OCI-LY3 (cell line): ENCODE measurements around the gene ASIC1.

Experiments
- H2AFZ ChIP-seq: fragments of 200-600, 300-600 bp; shearing (Covaris generic); 2 replicates; pipeline ENCODE4 v1.6.0; 2014; ENCODE audit warnings: antibody characterized with exemption, low read depth, low read length
- H3K27ac ChIP-seq: fragments of 200-600, 300-600 bp; sonication (generic); 2 replicates; pipeline ENCODE4 v1.5.1; 2014; ENCODE audit warnings: mild to moderate bottlenecking, low read length, moderate library complexity, mixed read lengths
- H3K27me3 ChIP-seq: fragments of 200-600, 300-600 bp; sonication (generic); 2 replicates; pipeline ENCODE4 v1.6.1; 2014; ENCODE audit warnings: low read depth, low read length, mixed read lengths
- H3K36me3 ChIP-seq: fragments of 200-600, 300-600 bp; sonication (generic); replicated peaks from 2 replicates; pipeline ENCODE3; 2014; ENCODE audit warnings: low read depth, low read length, mixed read lengths
- H3K4me1 ChIP-seq: fragments of 300-600, 200-600 bp; sonication (generic); 2 replicates; pipeline ENCODE4 v1.6.1; 2014; ENCODE audit warnings: low read length, mixed read lengths
- H3K4me2 ChIP-seq: fragments of 200-600, 300-600 bp; sonication (generic); 2 replicates; pipeline ENCODE4 v1.6.1; 2014; ENCODE audit warnings: low read length, mixed read lengths
- H3K4me3 ChIP-seq: fragments of 300-600, 200-600 bp; sonication (generic); 2 replicates; pipeline ENCODE4 v1.5.1; 2014; ENCODE audit warnings: antibody characterized with exemption, mild to moderate bottlenecking, low read length, moderate library complexity
- H3K79me2 ChIP-seq: fragments of 300-600, 200-600 bp; shearing (Covaris generic); 2 replicates; pipeline ENCODE4 v1.6.1; 2014; ENCODE audit warnings: mild to moderate bottlenecking, low read length, mixed read lengths
- H3K9ac ChIP-seq: fragments of 300-600, 200-600 bp; shearing (Covaris generic); 2 replicates; pipeline ENCODE4 v1.6.0; 2014; ENCODE audit warnings: mild to moderate bottlenecking, low read length, moderate library complexity
- H3K9me3 ChIP-seq: fragments of 200-600, 300-600 bp; shearing (Covaris generic); 2 replicates; pipeline ENCODE4 v1.6.1; 2014; ENCODE audit warnings: low read length, mixed read lengths; ENCODE audit not compliant: insufficient read depth
- H4K20me1 ChIP-seq: fragments of 200-600, 300-600 bp; sonication (generic); 2 replicates; pipeline ENCODE4 v1.6.1; 2016; ENCODE audit warnings: low read length, mixed read lengths; ENCODE audit not compliant: insufficient read depth
- EZH2phosphoT487 ChIP-seq: fragments of 200-600 bp; shearing (Covaris generic); IDR thresholded peaks from 2 replicates; pipeline ENCODE4 v1.6.1; 2018; ENCODE audit warnings: antibody characterized with exemption, mixed run types, low read depth
- TF ChIP-seq, protein P1 (sequence below): fragments of 200-600, 300-600 bp; sonication (generic); IDR thresholded peaks from 2 replicates; pipeline ENCODE4 v1.5.1; 2014; ENCODE audit warnings: antibody characterized with exemption, low read length, low read depth

Gene ASIC1

GRCh38 chr12:50104417-50105366 is 47.3 kb downstream of the ASIC1 start:
- no peak overlapping the region for H3K4me3 ChIP-seq
- H4K20me1 ChIP-seq: no peaks in the 10 kb centered on the region
- H3K4me2 ChIP-seq: no peak overlapping the region
- no peaks in the 10 kb centered on the region for H3K9me3 ChIP-seq
- no peak overlapping the region for H3K27ac ChIP-seq
- no peak overlapping the region for H3K9ac ChIP-seq
- H2AFZ ChIP-seq: no peak overlapping the region
- no peaks in the 10 kb centered on the region for H3K79me2 ChIP-seq
- no peaks in the 10 kb centered on the region for H3K27me3 ChIP-seq
- TF ChIP-seq EZH2phosphoT487: no peak
- TF ChIP-seq, protein P1, sequence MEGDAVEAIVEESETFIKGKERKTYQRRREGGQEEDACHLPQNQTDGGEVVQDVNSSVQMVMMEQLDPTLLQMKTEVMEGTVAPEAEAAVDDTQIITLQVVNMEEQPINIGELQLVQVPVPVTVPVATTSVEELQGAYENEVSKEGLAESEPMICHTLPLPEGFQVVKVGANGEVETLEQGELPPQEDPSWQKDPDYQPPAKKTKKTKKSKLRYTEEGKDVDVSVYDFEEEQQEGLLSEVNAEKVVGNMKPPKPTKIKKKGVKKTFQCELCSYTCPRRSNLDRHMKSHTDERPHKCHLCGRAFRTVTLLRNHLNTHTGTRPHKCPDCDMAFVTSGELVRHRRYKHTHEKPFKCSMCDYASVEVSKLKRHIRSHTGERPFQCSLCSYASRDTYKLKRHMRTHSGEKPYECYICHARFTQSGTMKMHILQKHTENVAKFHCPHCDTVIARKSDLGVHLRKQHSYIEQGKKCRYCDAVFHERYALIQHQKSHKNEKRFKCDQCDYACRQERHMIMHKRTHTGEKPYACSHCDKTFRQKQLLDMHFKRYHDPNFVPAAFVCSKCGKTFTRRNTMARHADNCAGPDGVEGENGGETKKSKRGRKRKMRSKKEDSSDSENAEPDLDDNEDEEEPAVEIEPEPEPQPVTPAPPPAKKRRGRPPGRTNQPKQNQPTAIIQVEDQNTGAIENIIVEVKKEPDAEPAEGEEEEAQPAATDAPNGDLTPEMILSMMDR: no peak
- peaks cover 9% of the 10 kb centered on the region for H3K36me3 ChIP-seq
- H3K4me1 ChIP-seq: peaks cover 21% of the 10 kb centered on the region

DNA sequence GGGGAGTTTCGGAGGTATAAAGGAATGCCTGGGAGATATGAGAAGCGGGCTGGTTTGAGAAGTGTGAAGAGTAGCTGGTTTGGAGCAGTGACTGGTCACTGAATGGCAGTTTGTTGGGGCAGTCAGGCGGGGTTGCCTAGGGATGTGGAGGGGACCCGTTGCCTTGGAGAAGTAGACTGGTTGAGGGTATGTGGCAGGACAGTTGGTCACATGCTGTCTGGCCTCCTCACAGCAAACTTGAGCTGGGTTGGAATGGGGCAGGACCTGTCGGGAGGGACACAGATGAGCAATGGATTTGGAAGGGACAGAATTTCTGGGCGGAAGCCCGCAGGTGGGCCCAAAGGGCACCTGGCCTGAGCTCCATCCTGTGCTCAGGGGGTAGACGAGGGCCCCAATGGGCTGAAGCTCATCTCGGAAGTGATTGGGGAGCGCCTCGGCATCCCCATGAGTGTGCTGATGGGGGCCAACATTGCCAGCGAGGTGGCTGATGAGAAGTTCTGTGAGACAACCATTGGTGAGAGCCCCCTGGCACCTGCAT is 48.6 kb downstream of the ASIC1 start:
- TF ChIP-seq, protein P1: no peak
- no peak for TF ChIP-seq EZH2phosphoT487
- Histone ChIP-seq H3K9me3 (no peaks in the 10 kb centered on the region), H3K79me2 (no peaks in the 10 kb centered on the region), H3K27ac (no peak overlapping the region), H3K4me3 (no peak overlapping the region), H3K36me3 (no peaks in the 10 kb centered on the region), H2AFZ (no peak overlapping the region), H4K20me1 (no peaks in the 10 kb centered on the region), H3K4me2 (no peak overlapping the region), H3K4me1 (peaks cover 33% of the 10 kb centered on the region), H3K9ac (no peak overlapping the region), H3K27me3 (no peaks in the 10 kb centered on the region)

DNA sequence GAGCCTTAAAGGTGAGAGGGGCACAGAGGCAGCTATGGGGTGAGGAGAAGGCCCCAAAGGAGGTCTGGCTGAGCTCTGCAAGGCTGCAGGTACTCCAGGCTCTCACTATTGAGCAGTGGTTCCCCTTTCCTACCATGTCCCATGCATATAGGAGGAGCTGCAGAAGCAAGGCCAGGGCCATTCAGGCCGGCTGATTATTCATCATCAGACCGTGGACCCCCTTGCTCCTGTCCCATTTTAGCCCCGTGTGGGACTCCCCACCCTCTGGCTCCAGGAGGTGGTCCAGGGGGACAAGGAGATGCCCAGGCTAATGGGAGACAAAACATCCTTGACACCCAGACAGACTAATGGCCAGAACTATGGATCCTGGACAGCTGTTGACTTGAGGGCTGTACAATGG is 49.5 kb downstream of the ASIC1 start:
- TF ChIP-seq, protein P1: no peak
- no peak for TF ChIP-seq EZH2phosphoT487
- H3K9ac ChIP-seq: no peak overlapping the region
- no peak overlapping the region for H3K4me2 ChIP-seq
- no peaks in the 10 kb centered on the region for H3K36me3 ChIP-seq
- H3K4me3 ChIP-seq: no peak overlapping the region
- no peaks in the 10 kb centered on the region for H3K79me2 ChIP-seq
- no peaks in the 10 kb centered on the region for H4K20me1 ChIP-seq
- H3K27ac ChIP-seq: no peak overlapping the region
- H3K9me3 ChIP-seq: no peaks in the 10 kb centered on the region
- H3K27me3 ChIP-seq: no peaks in the 10 kb centered on the region
- peaks cover 36% of the 10 kb centered on the region for H3K4me1 ChIP-seq
- no peak overlapping the region for H2AFZ ChIP-seq

- Histone ChIP-seq H3K79me2 (peaks cover 6% of the 10 kb centered on the region), H3K27ac (no peak overlapping the region), H3K27me3 (no peaks in the 10 kb centered on the region), H3K36me3 (no peaks in the 10 kb centered on the region), H3K4me1 (peaks cover 32% of the 10 kb centered on the region), H2AFZ (no peak overlapping the region), H3K9ac (no peak overlapping the region), H4K20me1 (no peaks in the 10 kb centered on the region), H3K4me3 (no peak overlapping the region), H3K9me3 (no peaks in the 10 kb centered on the region), H3K4me2 (no peak overlapping the region)
- TF ChIP-seq EZH2phosphoT487: no peak
- TF ChIP-seq, protein P1: no peak
These were observed 50.2 kb downstream of the ASIC1 start for GRCh38 chr12:50107416-50108268.
